Ammon's horn (tissue), 1 donor: Measurements from ENCODE around the gene GNRH2.
A peak's percentile ranks its signal among the peaks of the same experiment; 100 is the strongest.
"Not testable (repeated sequence)": the region's sequence is repeated elsewhere in the genome, so short reads cannot be mapped to it uniquely, and the experiment has no call there.

Source experiments
- DNase-seq: peaks from one replicate; pipeline ENCODE4 v3.0.0-alpha.2; 2016; ENCODE audit warnings: low spot score

Gene GNRH2

GRCh38 chr20:3042625-3043024, 797 bp upstream of the GNRH2 start:
- DNase-seq, result no peak

GRCh38 chr20:3044336-3044965, 1.0 kb downstream of the GNRH2 start:
- DNase-seq, result no peak

GRCh38 chr20:3045042-3045815, 1.8 kb downstream of the GNRH2 start:
- peak; percentile 83 for DNase-seq

- DNase-seq, result peak; percentile 93
Measured at GRCh38 chr20:3045816-3046676, 2.6 kb downstream of the GNRH2 start, which contains the start of gene MRPS26. Gene MRPS26, plus strand, starts transcription at chr20:3046052. Its CDS starts 17 bp downstream, at chr20:3046069.

GRCh38 chr20:3046677-3047462, 3.4 kb downstream of the GNRH2 start:
- no peak for DNase-seq

- no peak for DNase-seq
Measured at GRCh38 chr20:3047486-3048419, 4.3 kb downstream of the GNRH2 start.

GRCh38 chr20:3051385-3052019, 8.1 kb downstream of the GNRH2 start:
- DNase-seq, result no peak

GRCh38 chr20:3059489-3059888, 16.1 kb downstream of the GNRH2 start:
- DNase-seq, result no peak

GRCh38 chr20:3064119-3064518, 20.7 kb downstream of the GNRH2 start:
- not testable (repeated sequence) for DNase-seq

GRCh38 chr20:3067139-3068014, 24.0 kb downstream of the GNRH2 start:
- DNase-seq, result no peak

GRCh38 chr20:3068075-3068474, 24.7 kb downstream of the GNRH2 start:
- DNase-seq, result no peak

GRCh38 chr20:3068986-3069900, 25.8 kb downstream of the GNRH2 start:
- no peak for DNase-seq

- DNase-seq, result no peak
Measured at GRCh38 chr20:3070725-3071124, 27.3 kb downstream of the GNRH2 start.

GRCh38 chr20:3071266-3071609, 27.8 kb downstream of the GNRH2 start:
- no peak for DNase-seq

GRCh38 chr20:3071610-3072529, 28.4 kb downstream of the GNRH2 start, which contains the start of gene OXT:
Gene OXT, plus strand, starts transcription at chr20:3071620. Its CDS starts 36 bp downstream, at chr20:3071656.
- no peak for DNase-seq

- no peak for DNase-seq
Measured at GRCh38 chr20:3072530-3073250, 29.3 kb downstream of the GNRH2 start.
